GM23338 (cell line): ENCODE data around the gene IFRD1. TPM values are rescaled to one million over a fixed set of nuclear protein-coding genes. Genes with fewer than 3 reads are reported as not detected.

ENCODE experiments used
- ATAC-seq: fragments of 200-7000 bp; cut with Tn5 transposase; 3 replicates; pipeline ENCODE4 v1.9.1; 2020
- DNase-seq: peaks from one replicate; pipeline ENCODE4 v3.0.0-alpha.2; 2015; ENCODE audit warnings: low spot score
- H2AFZ ChIP-seq: fragments of 200-600 bp; sonication (generic); 2 replicates; pipeline ENCODE4 v1.8.0; 2016; ENCODE audit warnings: antibody characterized with exemption, mild to moderate bottlenecking, moderate library complexity
- H3F3A ChIP-seq: fragments of 200-600 bp; sonication (generic); replicated peaks from 2 replicates; pipeline ENCODE4 v1.8.0; 2017; ENCODE audit warnings: antibody characterized with exemption, mixed run types, low read depth
- H3K27ac ChIP-seq: fragments of 200-600 bp; sonication (generic); 2 replicates; pipeline ENCODE4 v1.6.1; 2016; ENCODE audit warnings: low read depth
- H3K27me3 ChIP-seq: fragments of 200-600 bp; sonication (generic); 2 replicates; pipeline ENCODE4 v1.8.0; 2016; ENCODE audit warnings: mild to moderate bottlenecking, mixed run types, moderate library complexity; ENCODE audit not compliant: insufficient read depth
- H3K36me3 ChIP-seq: fragments of 200-600 bp; sonication (generic); 2 replicates; pipeline ENCODE4 v1.8.0; 2016; ENCODE audit warnings: mild to moderate bottlenecking; ENCODE audit not compliant: insufficient read depth
- H3K4me1 ChIP-seq: fragments of 200-600 bp; sonication (generic); 2 replicates; pipeline ENCODE4 v1.8.0; 2016; ENCODE audit warnings: mild to moderate bottlenecking, moderate library complexity; ENCODE audit not compliant: insufficient read depth
- H3K4me2 ChIP-seq: fragments of 200-600 bp; sonication (generic); 2 replicates; pipeline ENCODE4 v1.7.1; 2017; ENCODE audit warnings: mixed run types
- H3K4me3 ChIP-seq: fragments of 200-600 bp; sonication (generic); 2 replicates; pipeline ENCODE4 v1.6.1; 2016; ENCODE audit warnings: mixed run types
- H3K79me2 ChIP-seq: fragments of 200-600 bp; sonication (generic); replicated peaks from 2 replicates; pipeline ENCODE4 v1.8.0; 2017; ENCODE audit warnings: mild to moderate bottlenecking; ENCODE audit not compliant: insufficient read depth
- H3K9me2 ChIP-seq: fragments of 200-600 bp; sonication (generic); 2 replicates; pipeline ENCODE4 v1.8.0; 2017; ENCODE audit not compliant: insufficient read depth
- H4K20me1 ChIP-seq: fragments of 200-600 bp; sonication (generic); replicated peaks from 2 replicates; pipeline ENCODE4 v1.8.0; 2017; ENCODE audit warnings: mild to moderate bottlenecking; ENCODE audit not compliant: insufficient read depth
- H3K27ac Mint-ChIP-seq: 2 replicates; pipeline ENCODE4 v1.8.0; 2020; ENCODE audit warnings: inconsistent platforms, mild to moderate bottlenecking, moderate library complexity, mixed read lengths
- H3K27me3 Mint-ChIP-seq: 3 replicates; pipeline ENCODE4 v1.8.0; 2022; ENCODE audit warnings: low read depth, mild to moderate bottlenecking, moderate library complexity, mixed read lengths, inconsistent platforms; ENCODE audit not compliant: insufficient read depth, poor library complexity
- H3K36me3 Mint-ChIP-seq: 3 replicates; pipeline ENCODE4 v1.8.0; 2021; ENCODE audit warnings: low read depth, mild to moderate bottlenecking, inconsistent platforms, moderate library complexity, mixed read lengths
- H3K4me1 Mint-ChIP-seq: 3 replicates; pipeline ENCODE4 v1.8.0; 2020; ENCODE audit warnings: mild to moderate bottlenecking, inconsistent platforms, mixed read lengths
- H3K4me3 Mint-ChIP-seq: 3 replicates; pipeline ENCODE4 v1.8.0; 2021; ENCODE audit warnings: moderate library complexity, mild to moderate bottlenecking, inconsistent platforms, mixed read lengths
- H3K9me3 Mint-ChIP-seq: 3 replicates; pipeline ENCODE4 v1.8.0; 2020; ENCODE audit warnings: moderate library complexity, mild to moderate bottlenecking, inconsistent platforms, mixed read lengths
- EZH2 ChIP-seq: fragments of 200-600 bp; sonication (generic); IDR thresholded peaks from one replicate; pipeline ENCODE4 v1.8.0; 2017; ENCODE audit warnings: antibody characterized with exemption, mild to moderate bottlenecking, low read depth; ENCODE audit not compliant: unreplicated experiment
- EZH2phosphoT487 ChIP-seq: fragments of 200-600 bp; sonication (generic); IDR thresholded peaks from one replicate; pipeline ENCODE4 v1.8.1; 2018; ENCODE audit warnings: antibody characterized with exemption; ENCODE audit not compliant: unreplicated experiment
- JUNB ChIP-seq: IDR thresholded peaks from one replicate; pipeline ENCODE4 v1.6.1; 2016; ENCODE audit warnings: antibody characterized with exemption; ENCODE audit not compliant: unreplicated experiment
- ZNF331 ChIP-seq: fragments of 250-450 bp; sonication (Bioruptor Pico); IDR thresholded peaks from 2 replicates; pipeline ENCODE4 v1.5.0; 2020; ENCODE audit warnings: low read depth, mild to moderate bottlenecking, moderate library complexity
- polyA plus RNA-seq: library from polyadenylated mRNA; unstranded; fragments of >200 nt; fragmentation: Nextera tagmentation; extraction: Ambion mirVana; gene quantifications from 2 replicates; pipeline ENCODE4 v1.2.1, GENCODE V29; 2016
- total RNA-seq: library from RNA; depleted of rRNA; stranded (reverse); fragments of >200 nt; shearing (Covaris generic); gene quantifications from 2 replicates; pipeline ENCODE4 v1.2.3, GENCODE V29; 2014
- TF ChIP-seq, protein P1 (sequence below): fragments of 250-450 bp; sonication (Bioruptor Pico); IDR thresholded peaks from 2 replicates; pipeline ENCODE4 v1.5.0; 2020; ENCODE audit warnings: mild to moderate bottlenecking, moderate library complexity
- TF ChIP-seq, protein P2 (sequence below), 2 experiments: fragments of 200-600 bp in 1 of 2; sonication (generic) in 1 of 2; conservative IDR thresholded peaks; 2 replicates each; pipeline versions ENCODE4 v1.5.1 to v1.6.1; 2016 to 2017; ENCODE audit warnings: antibody characterized with exemption in 2 of 2, low read depth in 2 of 2, mild to moderate bottlenecking in 2 of 2, moderate library complexity in 1 of 2

The IFRD1 gene
- total and polyA plus RNA-seq, 2 experiments from 2014 or later, result 69.6 to 73.6 TPM

DNA sequence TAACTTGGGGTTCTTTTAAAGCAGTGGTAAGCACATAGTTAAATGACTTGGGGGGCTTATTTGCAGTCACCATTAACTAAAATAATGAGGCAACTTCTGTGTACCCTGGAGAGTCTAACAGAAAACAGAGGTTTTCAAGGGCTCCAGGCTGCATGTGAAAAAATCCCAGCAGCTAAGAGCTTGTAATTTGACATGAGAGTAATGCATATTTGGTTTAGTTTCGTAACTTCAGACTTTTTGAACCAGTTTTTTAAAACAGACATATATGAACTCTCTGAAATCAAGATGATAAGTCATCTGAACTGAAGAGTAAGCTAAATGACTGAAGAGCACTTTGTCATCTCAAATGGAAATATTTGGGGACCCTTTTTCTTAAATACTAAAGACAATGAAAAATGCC is 40.2 kb upstream of the IFRD1 start (continued):
- TF ChIP-seq, protein P1, sequence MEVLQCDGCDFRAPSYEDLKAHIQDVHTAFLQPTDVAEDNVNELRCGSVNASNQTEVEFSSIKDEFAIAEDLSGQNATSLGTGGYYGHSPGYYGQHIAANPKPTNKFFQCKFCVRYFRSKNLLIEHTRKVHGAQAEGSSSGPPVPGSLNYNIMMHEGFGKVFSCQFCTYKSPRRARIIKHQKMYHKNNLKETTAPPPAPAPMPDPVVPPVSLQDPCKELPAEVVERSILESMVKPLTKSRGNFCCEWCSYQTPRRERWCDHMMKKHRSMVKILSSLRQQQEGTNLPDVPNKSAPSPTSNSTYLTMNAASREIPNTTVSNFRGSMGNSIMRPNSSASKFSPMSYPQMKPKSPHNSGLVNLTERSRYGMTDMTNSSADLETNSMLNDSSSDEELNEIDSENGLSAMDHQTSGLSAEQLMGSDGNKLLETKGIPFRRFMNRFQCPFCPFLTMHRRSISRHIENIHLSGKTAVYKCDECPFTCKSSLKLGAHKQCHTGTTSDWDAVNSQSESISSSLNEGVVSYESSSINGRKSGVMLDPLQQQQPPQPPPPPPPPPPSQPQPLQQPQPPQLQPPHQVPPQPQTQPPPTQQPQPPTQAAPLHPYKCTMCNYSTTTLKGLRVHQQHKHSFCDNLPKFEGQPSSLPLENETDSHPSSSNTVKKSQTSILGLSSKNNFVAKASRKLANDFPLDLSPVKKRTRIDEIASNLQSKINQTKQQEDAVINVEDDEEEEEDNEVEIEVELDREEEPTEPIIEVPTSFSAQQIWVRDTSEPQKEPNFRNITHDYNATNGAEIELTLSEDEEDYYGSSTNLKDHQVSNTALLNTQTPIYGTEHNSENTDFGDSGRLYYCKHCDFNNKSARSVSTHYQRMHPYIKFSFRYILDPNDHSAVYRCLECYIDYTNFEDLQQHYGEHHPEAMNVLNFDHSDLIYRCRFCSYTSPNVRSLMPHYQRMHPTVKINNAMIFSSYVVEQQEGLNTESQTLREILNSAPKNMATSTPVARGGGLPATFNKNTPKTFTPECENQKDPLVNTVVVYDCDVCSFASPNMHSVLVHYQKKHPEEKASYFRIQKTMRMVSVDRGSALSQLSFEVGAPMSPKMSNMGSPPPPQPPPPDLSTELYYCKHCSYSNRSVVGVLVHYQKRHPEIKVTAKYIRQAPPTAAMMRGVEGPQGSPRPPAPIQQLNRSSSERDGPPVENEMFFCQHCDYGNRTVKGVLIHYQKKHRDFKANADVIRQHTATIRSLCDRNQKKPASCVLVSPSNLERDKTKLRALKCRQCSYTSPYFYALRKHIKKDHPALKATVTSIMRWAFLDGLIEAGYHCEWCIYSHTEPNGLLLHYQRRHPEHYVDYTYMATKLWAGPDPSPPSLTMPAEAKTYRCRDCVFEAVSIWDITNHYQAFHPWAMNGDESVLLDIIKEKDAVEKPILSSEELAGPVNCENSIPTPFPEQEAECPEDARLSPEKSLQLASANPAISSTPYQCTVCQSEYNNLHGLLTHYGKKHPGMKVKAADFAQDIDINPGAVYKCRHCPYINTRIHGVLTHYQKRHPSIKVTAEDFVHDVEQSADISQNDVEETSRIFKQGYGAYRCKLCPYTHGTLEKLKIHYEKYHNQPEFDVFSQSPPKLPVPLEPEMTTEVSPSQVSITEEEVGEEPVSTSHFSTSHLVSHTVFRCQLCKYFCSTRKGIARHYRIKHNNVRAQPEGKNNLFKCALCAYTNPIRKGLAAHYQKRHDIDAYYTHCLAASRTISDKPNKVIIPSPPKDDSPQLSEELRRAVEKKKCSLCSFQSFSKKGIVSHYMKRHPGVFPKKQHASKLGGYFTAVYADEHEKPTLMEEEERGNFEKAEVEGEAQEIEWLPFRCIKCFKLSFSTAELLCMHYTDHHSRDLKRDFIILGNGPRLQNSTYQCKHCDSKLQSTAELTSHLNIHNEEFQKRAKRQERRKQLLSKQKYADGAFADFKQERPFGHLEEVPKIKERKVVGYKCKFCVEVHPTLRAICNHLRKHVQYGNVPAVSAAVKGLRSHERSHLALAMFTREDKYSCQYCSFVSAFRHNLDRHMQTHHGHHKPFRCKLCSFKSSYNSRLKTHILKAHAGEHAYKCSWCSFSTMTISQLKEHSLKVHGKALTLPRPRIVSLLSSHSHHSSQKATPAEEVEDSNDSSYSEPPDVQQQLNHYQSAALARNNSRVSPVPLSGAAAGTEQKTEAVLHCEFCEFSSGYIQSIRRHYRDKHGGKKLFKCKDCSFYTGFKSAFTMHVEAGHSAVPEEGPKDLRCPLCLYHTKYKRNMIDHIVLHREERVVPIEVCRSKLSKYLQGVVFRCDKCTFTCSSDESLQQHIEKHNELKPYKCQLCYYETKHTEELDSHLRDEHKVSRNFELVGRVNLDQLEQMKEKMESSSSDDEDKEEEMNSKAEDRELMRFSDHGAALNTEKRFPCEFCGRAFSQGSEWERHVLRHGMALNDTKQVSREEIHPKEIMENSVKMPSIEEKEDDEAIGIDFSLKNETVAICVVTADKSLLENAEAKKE, result no peak
- no peak for TF ChIP-seq JUNB

DNA sequence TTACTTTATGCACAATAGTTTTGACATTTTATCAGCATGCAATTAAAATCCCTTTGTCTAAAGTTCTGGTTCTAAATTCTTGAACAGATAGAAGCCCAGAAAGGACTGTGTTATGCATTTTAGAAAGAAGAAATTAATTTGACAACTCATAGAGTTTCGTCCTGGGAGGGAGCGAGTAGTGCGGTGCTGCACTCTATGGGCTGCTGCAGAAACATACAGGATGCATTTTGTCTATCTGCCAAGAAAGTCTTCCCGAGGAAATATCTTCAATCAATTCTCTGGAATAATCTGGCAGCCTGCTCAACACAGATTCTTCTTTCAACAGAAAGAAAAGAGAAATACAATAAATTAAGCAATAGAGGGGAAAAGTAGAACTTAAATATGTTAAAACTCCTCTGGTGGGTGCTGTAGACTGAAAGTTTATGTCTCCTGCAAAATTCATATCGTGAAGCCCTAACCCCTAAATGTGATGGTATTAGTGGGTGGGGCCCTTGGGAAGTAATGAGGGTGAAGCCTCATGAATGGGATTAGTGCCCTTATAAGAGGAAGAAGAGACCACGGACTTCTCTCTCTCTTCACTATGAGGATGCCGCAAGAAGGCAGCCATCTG is 39.0 kb upstream of the IFRD1 start:
- Histone ChIP-seq H2AFZ (no peak overlapping the region; the same call in 1 of the 2 replicates), H3K79me2 (no peaks in the 10 kb centered on the region), H3K9me2 (no peaks in the 10 kb centered on the region), H3K4me3 (no peak overlapping the region), H3F3A (no peaks in the 10 kb centered on the region), H4K20me1 (no peaks in the 10 kb centered on the region), H3K27ac (no peak overlapping the region), H3K4me2 (no peak overlapping the region), H3K27me3 (no peaks in the 10 kb centered on the region), H3K36me3 (no peaks in the 10 kb centered on the region), H3K4me1 (0 out of 2 replicates have a peak, but pooled peaks cover 6% of the 10 kb centered on the region)
- no peak for DNase-seq
- Mint-ChIP-seq H3K36me3 (no peaks in the 10 kb centered on the region), H3K27ac (no peak overlapping the region), H3K27me3 (peaks cover 2% of the 10 kb centered on the region), H3K4me3 (no peak overlapping the region), H3K9me3 (no peaks in the 10 kb centered on the region), H3K4me1 (peaks cover 6% of the 10 kb centered on the region)
- TF ChIP-seq, protein P2, sequence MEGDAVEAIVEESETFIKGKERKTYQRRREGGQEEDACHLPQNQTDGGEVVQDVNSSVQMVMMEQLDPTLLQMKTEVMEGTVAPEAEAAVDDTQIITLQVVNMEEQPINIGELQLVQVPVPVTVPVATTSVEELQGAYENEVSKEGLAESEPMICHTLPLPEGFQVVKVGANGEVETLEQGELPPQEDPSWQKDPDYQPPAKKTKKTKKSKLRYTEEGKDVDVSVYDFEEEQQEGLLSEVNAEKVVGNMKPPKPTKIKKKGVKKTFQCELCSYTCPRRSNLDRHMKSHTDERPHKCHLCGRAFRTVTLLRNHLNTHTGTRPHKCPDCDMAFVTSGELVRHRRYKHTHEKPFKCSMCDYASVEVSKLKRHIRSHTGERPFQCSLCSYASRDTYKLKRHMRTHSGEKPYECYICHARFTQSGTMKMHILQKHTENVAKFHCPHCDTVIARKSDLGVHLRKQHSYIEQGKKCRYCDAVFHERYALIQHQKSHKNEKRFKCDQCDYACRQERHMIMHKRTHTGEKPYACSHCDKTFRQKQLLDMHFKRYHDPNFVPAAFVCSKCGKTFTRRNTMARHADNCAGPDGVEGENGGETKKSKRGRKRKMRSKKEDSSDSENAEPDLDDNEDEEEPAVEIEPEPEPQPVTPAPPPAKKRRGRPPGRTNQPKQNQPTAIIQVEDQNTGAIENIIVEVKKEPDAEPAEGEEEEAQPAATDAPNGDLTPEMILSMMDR (conservative IDR thresholded peaks at IDR 0.05; ENCODE audit: low read depth in 2 of 2), result peak; percentile 68 to 76
- TF ChIP-seq ZNF331 (CRISPR knock-in tag) (no peak), EZH2 (no peak), EZH2phosphoT487 (no peak)
- peak; percentile 57 for ATAC-seq
